HG03457 (cell line): Measurements from ENCODE around the gene AGER.

ENCODE experiments used
- ATAC-seq: cut with Tn5 transposase; IDR thresholded peaks from one replicate; pipeline ENCODE4 v1.9.1; 2021; ENCODE audit warnings: moderate number of reproducible peaks; ENCODE audit not compliant: unreplicated experiment

AGER gene

GRCh38 chr6:32174416-32174815 lies 9.6 kb downstream of the AGER start:
- ATAC-seq, result no peak

- ATAC-seq, result no peak
Observed at GRCh38 chr6:32173051-32173727, 10.9 kb downstream of the AGER start.

DNA sequence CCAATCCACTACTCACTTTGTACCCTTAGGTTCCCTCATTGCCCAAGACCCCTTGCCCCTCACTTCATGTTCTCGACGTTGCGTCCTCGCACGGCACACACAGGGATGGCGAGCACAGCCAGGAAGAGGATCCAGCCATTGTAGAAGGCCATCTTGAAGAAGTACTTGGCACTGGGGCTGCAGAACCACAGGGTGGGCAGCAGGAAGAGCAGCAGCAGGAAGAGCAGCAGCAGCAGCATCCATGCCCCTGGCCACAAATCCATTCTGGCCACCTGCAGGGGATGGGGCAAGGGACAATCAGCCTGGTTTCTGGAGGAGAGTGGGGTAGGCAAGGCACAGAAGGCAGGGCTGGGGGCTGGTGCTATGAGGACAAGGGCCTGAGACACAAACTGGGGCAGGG lies 12.8 kb downstream of the AGER start:
- no peak for ATAC-seq

DNA sequence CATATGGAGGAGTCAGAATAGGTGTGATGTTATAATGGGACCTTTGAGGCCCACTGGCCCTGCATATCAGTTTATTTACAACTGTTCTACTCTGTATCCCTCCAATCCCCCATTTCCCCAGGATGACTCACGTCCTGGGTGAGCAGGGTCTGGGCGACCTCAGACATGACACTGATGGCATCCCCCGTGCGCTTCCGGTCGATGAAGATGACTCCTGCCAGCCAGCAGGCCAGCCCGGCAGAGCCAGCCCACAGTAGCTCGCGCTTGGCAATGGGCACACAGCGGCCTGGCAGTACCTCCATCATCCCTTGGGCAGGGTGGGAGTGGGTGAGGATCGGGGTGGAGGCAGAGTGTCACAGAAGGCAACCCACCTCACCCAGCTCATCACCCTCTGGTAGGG lies 13.8 kb downstream of the AGER start:
- no peak for ATAC-seq

DNA sequence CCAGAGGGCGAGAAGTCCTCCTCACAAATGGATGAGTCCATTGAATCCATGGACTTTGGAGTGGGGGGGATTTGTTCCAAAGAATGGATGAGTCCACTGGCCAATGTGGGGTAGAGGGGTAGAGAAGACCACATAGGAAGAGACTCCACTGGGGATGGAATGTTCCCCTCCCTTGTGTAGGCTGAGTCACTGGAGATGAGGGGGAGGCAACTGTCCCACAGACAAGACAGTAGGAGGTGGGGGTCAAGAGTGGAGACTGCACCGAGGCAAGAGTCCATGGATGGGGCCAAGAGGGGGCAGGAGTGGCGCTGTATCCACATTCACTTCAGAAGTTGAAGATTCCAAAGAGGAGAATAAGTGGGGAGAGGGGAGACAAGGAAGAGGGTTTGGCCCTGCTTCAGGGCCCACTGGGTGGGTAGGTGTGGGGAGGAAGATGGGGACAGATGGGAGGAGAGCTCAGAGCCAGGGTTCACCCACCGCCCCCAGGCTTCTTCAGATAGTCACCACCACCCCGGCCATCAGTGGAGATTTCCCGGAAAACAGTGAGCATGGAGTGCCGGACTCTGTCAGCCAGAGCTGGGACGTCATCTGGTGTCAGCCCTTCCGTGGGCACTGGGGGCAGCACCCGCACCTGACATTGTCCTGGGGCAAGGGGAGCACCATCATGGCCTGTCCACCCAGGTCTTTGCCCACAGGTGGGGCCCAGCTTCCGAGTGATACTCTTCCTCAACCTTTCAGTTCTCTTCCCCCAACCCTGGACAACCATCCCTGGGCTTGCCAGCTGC lies 15.1 kb downstream of the AGER start:
- no peak for ATAC-seq

GRCh38 chr6:32168350-32168749 lies 15.7 kb downstream of the AGER start:
- ATAC-seq, result no peak

GRCh38 chr6:32167761-32168262 lies 16.2 kb downstream of the AGER start:
- ATAC-seq, result no peak

DNA sequence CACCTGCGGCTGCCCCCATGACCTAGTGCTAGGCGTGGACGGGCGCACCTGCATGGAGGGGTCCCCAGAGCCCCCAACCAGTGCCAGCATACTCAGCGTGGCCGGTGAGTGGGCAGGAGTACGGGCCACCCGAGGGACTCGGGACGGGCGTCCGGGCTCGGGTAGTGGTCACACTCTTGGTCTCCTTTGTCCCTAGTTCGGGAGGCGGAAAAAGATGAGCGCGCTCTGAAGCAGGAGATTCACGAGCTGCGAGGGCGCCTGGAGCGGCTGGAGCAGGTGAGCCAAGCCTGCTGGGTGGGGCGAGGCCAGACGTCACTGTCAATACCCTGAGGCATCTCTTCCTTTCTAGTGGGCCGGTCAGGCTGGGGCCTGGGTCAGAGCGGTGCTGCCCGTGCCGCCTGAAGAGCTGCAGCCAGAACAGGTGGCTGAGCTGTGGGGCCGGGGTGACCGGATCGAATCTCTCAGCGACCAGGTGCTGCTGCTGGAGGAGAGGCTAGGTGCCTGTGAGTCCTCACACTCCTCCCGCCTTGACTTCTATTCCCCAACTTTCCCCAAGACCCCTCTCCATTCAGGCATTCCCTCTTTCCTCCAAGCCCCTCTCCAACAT lies 16.8 kb downstream of the AGER start:
- ATAC-seq, result no peak

- no peak for ATAC-seq
Observed at GRCh38 chr6:32166411-32167061, 17.5 kb downstream of the AGER start.

DNA sequence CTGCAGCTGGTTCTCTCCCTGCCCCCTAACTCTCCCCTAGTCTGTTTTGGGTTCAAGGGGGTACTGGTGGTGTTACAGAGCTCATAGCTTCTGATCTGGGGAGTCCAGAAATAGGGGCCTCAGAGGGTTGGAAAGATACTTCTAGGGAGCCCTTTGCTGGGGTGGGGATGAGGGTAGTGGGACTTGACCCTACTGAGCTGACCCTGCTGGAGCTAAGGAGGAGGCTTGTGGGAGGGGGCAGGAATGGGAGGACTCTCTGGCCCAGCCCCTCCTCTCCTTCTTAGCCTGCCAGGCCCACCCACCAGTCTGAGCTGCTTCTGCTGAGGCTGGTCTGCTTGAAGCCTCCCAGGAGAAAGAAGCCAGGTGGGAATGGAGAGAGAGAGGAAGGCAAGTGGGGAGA lies 19.8 kb downstream of the AGER start, which contains the start of gene EGFL8:
TSS of gene EGFL8 (plus strand) at position 301 of the 400 bp plus-strand sequence. CDS start 1,571 bp downstream, outside the sequence.
- ATAC-seq, result no peak

- no peak for ATAC-seq
Observed at GRCh38 chr6:32163559-32164258, 20.3 kb downstream of the AGER start.

DNA sequence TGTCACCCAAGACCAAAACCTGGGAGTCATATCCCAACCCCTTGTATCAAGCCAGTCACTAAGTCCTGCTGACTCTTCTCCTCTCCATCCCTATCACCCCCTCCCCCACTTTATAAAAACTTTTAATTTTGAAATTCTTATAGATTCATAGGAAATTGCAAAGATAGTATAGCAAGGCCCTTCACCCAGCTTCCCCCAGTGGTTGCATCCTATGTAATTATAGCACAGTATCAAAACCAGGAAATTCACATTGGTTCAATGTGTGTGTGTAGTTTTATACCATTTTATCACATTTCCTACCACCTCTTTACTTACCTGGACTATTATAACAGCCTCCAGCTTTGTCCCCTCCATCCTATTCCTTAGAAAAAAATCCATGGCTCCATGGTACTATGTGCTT lies 26.0 kb downstream of the AGER start:
- no peak for ATAC-seq

- no peak for ATAC-seq
Observed at GRCh38 chr6:32156891-32157290, 27.2 kb downstream of the AGER start.

DNA sequence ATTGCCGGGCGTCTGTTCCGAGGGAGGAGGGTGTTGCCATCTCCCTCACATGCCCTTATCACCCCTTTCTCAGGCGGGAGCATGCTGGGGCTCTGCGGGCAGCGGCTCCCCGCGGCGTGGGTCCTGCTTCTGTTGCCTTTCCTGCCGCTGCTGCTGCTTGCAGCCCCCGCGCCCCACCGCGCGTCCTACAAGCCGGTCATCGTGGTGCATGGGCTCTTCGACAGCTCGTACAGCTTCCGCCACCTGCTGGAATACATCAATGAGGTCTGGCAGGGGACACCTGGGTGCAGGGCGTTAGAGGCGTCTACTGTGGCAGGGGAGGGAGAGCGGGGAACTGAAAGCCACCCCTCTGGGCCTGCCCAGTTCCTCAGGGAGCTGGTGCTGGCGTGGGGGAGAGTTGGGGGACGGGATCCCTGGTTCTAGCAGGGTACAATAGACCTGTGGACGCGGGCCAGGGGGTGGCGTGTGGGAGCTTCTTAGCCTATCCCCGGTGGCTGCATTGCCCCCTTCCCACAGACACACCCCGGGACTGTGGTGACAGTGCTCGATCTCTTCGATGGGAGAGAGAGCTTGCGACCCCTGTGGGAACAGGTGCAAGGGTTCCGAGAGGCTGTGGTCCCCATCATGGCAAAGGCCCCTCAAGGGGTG lies 29.4 kb downstream of the AGER start:
- no peak for ATAC-seq

DNA sequence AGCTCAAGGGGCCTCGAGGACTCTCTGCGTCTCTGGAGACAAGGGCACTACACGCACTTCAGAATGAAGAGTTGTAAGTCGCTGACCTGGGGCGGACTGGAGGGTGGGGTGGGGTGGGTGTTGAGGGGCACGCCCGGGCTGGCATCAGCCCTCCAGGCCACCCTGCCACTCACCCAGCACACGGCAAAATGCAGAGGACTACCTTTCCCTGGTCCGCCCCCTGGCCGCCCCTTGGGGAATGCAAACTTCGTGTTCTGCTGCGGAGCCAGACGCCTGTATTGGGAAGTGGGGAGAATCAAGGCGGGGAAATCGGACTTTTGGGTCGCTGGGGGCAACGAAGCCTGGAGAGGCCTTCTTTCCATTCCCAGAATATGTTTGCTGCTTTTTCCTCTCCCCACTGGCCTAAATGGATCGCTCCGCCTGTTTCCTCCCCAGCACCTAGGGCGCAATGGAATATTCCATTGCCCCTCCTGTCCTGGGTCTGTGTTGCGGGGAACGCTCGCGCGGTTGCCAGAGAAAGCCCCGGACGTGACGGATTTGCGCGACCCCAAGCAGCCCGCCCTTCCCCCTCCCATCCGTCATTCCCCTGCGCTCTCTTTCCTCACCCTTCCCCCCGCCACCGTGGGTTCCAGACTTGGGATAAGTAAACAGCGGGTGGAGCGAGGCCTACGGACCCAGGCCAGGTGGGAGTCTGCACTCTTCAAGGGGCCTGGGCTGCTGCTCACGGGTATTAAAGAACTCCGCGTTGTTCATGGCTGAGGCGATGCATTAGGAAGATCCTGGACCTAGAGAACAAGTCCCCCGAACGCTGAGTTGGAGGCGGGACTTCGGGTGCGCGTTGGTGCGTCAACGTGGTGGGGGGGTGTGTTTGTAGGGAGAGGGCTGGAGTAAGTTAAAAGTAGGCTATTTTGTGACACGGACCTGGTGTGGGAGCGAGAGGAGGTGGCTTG lies 30.2 kb downstream of the AGER start, which contains the start of gene PPT2:
TSS of gene PPT2 (plus strand) at position 578 of the 950 bp plus-strand sequence. CDS start 454 bp downstream, outside the sequence.
- ATAC-seq, result no peak

- no peak for ATAC-seq
Observed at GRCh38 chr6:32152769-32153563, 31.1 kb downstream of the AGER start.

DNA sequence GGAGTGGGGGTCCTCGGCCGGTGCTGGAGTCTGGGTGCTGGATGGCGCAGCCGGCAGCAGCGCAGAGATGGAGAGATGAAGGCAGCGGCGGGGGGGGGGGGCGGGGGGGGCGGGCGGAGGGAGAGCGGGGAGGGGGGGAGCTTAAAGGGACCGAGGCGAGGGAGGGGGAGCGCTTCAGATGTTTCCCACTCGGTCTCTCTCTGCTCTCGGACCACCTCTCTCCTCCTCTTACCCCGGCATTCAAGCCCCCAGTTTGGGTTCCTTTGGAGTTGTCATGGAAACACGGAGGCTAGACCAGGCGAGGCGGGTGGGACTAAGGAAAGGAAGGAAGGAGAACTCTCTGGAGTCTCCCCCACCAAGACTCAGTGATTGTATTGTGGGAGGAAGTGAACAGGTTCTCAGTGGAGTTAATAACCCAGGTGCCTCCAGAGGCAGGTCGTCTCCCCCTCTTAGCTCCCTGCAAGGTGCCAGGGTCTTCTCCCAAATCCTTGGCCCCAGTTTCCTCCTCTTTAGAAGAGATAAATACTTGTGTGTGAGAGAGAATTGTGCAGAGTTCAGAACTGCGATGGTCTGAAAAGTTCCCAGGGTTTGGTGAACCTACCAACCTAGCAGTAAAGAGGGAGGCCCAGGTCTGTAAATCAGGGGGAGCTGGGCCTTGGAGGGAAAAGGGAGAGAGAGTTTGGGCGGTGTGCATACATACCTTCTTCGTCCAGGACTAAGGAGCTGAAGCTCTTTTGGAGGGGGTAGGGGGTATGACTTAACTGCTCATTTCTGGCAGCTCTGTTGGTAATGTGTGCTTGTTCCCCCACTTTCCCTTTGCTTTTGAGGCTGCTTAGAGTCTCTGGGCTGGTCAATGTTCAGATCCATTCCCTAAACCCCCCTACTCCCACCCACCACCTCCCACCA lies 31.9 kb downstream of the AGER start, which contains the start of gene PRRT1:
TSS of gene PRRT1 (minus strand) at position 77 of the 906 bp plus-strand sequence. CDS start 112 bp downstream, outside the sequence.
- no peak for ATAC-seq
